PFSK-1 (cell line): ENCODE measurements around the gene CNTNAP5.

Experiments
- FOXP2 ChIP-seq: optimal IDR thresholded peaks from 2 replicates; pipeline ENCODE3; 2011; ENCODE audit warnings: borderline replicate concordance, control low read depth, inconsistent platforms; ENCODE audit not compliant: insufficient read depth; ENCODE audit errors: extremely low read length, extremely low read depth
- POLR2AphosphoS5 ChIP-seq: IDR thresholded peaks from 2 replicates; pipeline ENCODE4 v1.6.1; 2012; ENCODE audit warnings: low read depth, mild to moderate bottlenecking, control low read depth, low read length, moderate library complexity
- SIN3A ChIP-seq: IDR thresholded peaks from 2 replicates; pipeline ENCODE4 v1.6.1; 2012; ENCODE audit warnings: mild to moderate bottlenecking, low read length, moderate library complexity, borderline replicate concordance; ENCODE audit not compliant: insufficient read depth
- TAF1 ChIP-seq: IDR thresholded peaks from 2 replicates; pipeline ENCODE4 v1.6.1; 2012; ENCODE audit warnings: low read length, control low read depth, borderline replicate concordance; ENCODE audit not compliant: insufficient read depth
- TF ChIP-seq, protein P1 (sequence below), 2 experiments: IDR thresholded peaks; 2 replicates each; pipeline versions ENCODE4 v1.6.1 to v1.8.0; 2011 to 2012; ENCODE audit warnings: low read depth in 2 of 2, low read length in 2 of 2, control low read depth in 1 of 2, inconsistent platforms in 1 of 2, mild to moderate bottlenecking in 1 of 2, moderate library complexity in 1 of 2; ENCODE audit not compliant: insufficient read depth in 1 of 2

Gene CNTNAP5

DNA sequence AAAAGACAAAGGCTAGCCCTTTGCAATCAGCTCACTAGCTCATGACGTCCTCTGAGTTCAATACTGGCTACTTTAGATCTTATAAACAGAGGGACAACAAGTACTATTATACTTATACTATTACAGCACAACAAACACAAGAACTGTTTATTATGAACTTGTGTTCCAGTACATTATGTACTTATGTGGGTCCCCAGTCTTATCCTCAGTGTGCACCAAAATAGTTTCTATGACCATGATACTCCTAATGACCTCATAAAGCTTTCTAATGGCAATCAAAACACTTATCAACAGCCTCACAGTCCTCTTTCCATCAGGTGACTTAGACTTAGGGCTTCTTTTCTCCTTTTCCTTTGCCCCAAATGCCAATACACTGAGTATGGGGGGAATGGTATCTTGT lies 614.4 kb downstream of the CNTNAP5 start:
- TF ChIP-seq TAF1 (no peak), FOXP2 (no peak)

DNA sequence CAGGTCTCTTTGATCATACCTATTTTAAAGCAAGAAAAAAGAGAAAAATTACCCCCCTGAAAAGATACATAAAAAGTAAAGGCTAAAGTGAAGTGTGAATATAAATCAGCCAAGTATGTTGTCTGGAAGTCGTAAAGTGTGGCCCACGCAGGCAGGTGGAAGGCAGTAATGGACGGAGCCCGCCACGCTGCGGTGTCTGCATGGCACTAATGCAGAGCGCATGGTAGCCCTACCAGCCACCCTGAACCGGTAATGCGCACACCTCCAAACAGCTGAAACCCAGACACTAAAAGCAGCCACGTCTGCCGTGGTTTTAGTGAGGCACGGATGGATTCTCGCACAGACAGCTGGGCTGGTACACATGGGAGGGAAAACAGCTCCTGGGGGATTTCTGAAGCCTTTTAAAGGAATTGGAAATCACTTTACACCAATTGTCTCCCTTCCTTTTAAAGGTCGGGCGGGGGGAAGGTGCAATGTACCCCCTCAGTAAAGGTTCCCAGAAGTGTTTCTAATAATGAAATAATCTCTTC lies 615.2 kb downstream of the CNTNAP5 start:
- TF ChIP-seq TAF1 (no peak), FOXP2 (no peak), SIN3A (no peak), POLR2AphosphoS5 (no peak)
- TF ChIP-seq, protein P1, sequence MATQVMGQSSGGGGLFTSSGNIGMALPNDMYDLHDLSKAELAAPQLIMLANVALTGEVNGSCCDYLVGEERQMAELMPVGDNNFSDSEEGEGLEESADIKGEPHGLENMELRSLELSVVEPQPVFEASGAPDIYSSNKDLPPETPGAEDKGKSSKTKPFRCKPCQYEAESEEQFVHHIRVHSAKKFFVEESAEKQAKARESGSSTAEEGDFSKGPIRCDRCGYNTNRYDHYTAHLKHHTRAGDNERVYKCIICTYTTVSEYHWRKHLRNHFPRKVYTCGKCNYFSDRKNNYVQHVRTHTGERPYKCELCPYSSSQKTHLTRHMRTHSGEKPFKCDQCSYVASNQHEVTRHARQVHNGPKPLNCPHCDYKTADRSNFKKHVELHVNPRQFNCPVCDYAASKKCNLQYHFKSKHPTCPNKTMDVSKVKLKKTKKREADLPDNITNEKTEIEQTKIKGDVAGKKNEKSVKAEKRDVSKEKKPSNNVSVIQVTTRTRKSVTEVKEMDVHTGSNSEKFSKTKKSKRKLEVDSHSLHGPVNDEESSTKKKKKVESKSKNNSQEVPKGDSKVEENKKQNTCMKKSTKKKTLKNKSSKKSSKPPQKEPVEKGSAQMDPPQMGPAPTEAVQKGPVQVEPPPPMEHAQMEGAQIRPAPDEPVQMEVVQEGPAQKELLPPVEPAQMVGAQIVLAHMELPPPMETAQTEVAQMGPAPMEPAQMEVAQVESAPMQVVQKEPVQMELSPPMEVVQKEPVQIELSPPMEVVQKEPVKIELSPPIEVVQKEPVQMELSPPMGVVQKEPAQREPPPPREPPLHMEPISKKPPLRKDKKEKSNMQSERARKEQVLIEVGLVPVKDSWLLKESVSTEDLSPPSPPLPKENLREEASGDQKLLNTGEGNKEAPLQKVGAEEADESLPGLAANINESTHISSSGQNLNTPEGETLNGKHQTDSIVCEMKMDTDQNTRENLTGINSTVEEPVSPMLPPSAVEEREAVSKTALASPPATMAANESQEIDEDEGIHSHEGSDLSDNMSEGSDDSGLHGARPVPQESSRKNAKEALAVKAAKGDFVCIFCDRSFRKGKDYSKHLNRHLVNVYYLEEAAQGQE (IDR thresholded peaks at IDR 0.05; ENCODE audit: insufficient read depth in 1 of 2, low read depth in 2 of 2, low read length in 2 of 2) = no peak

DNA sequence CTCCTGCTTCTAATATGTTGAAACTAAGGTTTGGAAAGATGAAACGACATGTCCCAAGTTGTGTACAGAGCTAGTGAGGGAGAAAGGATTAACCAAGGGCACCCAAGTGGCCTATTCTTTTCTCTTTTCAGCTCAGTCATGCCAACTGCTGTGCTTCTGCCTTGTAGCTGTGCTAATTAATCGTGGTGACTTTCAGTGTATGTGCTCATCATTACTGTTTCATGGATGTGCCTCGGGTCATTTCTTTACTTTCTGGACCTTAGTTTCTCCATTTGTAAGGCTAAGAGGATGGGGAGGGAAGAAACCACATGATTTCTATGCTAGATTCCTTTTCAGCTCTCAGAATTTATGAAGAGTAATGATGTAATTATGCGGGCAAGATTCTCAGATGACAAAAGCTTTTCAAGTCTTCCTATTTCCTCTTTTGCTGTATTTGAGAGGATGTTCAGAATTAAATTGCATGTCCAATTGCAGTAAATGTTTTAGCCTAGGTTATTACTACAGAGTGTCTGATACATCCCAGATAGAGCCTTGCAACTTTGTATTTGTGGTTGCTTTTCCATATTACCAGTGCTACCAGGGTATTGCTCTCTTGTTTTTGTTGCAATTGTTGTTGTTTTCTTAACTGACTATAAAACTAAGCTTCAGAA lies 621.2 kb downstream of the CNTNAP5 start:
- TF ChIP-seq FOXP2 (no peak), TAF1 (no peak), POLR2AphosphoS5 (no peak), SIN3A (no peak)
- TF ChIP-seq, protein P1 (IDR thresholded peaks at IDR 0.05; ENCODE audit: insufficient read depth in 1 of 2, low read depth in 2 of 2, low read length in 2 of 2) = no peak

DNA sequence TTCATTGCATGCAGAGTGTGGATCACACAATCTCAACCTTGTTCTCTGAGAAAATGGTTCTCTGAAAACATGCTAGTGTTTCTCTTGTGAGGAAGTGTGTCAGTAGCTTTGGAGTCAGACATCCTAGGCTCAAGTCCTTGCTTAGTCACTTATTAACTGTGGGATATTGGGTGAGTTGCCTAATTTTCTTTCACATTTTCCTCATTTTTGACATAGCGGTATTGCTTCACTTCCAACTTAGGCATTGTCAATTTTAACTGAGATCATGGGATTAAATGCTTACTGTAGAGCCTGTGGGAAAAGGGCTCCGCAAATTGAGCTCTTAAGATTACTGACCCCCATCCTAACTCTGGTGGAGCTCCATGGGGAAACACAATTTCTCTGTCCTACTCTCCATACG lies 622.2 kb downstream of the CNTNAP5 start:
- TF ChIP-seq, protein P1 (IDR thresholded peaks at IDR 0.05; ENCODE audit: insufficient read depth in 1 of 2, low read depth in 2 of 2, low read length in 2 of 2) = no peak
- TF ChIP-seq TAF1 (no peak), POLR2AphosphoS5 (no peak), SIN3A (no peak), FOXP2 (no peak)

DNA sequence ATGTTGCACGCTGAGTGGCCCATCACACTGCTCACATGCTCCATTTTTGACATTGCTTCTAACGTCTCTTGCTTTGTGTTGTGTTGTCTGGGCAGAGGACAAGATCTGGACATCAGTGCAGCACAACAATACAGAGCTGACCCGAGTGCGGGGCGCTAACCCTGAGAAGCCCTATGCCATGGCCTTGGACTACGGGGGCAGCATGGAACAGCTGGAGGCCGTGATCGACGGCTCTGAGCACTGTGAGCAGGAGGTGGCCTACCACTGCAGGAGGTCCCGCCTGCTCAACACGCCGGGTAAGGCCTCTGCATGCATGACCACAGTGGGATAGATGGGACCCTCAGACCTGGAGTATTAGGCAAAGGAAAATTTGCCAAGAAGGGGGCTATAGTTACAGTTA lies 622.6 kb downstream of the CNTNAP5 start:
- no peak for TF ChIP-seq FOXP2
- TF ChIP-seq TAF1 = no peak

DNA sequence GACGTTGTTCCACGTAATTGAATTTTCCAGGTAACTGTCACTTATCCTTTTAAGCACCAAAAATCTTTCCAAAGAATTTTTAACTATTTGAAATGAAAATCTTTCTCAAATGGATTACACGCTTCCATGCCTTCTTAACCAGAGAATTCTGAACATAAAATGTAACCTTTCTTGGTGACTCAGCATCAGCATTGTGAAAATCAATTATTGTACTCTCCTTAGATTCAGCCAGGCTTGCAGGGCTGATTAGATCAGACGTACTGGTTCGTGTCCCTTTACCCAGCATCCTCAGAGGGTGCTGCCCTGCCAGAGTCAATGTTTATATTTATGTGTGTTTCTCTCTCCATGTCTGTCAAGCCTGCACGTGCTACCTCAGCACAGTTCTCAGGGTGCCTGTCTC lies 623.9 kb downstream of the CNTNAP5 start:
- no peak for TF ChIP-seq TAF1
- TF ChIP-seq FOXP2 = no peak

DNA sequence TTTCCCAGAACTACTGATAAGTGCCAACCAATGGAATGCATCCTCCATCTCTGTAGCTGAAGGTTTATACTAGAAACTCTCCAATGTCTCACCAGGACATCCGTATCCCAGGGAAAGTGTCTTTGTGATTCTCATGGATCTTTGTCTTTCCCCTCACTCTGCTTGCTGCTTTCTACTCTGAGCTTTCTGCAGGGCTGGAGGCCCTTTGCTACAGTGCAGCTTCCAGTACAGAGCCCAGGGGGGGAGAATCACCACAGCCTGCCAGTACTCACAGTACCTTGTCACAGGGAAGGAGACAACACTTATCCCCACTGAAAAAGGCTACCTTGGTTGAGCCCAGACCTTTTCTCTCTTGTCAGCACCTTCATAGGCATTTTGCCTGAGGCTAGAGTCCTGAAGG lies 627.0 kb downstream of the CNTNAP5 start:
- TF ChIP-seq, protein P1 (IDR thresholded peaks at IDR 0.05; ENCODE audit: insufficient read depth in 1 of 2, low read depth in 2 of 2, low read length in 2 of 2) = no peak
- TF ChIP-seq POLR2AphosphoS5 (no peak), SIN3A (no peak), TAF1 (no peak), FOXP2 (no peak)
